GM13977 (cell line): Measurements from ENCODE around the gene WNT7A.

Source experiments
- DNase-seq: peaks from one replicate; pipeline ENCODE4 v3.0.0; 2012; ENCODE audit warnings: low spot score
- CTCF ChIP-seq: IDR thresholded peaks from 2 replicates; pipeline ENCODE4 v1.5.1; 2012; ENCODE audit warnings: mild to moderate bottlenecking, control low read depth; ENCODE audit not compliant: insufficient read depth; ENCODE audit errors: extremely low read depth, missing control alignments
- in situ Hi-C: fragments of 300-500 bp; cut with MboI; formaldehyde crosslinking; loops from one replicate; pipeline ENCODE4 v1.12.0; 2022; ENCODE audit warnings: low sequenced_read_pairs, low pct_unique_long_range_greater_than_20kb, mixed read lengths, inconsistent platforms; ENCODE audit not compliant: unreplicated experiment

The WNT7A gene

GRCh38 chr3:13768453-13768852 lies 111.4 kb downstream of the WNT7A start:
- no peak for TF ChIP-seq CTCF
- DNase-seq, result no peak
- in situ Hi-C loops, result no loop called here

- TF ChIP-seq CTCF, result no peak
- no peak for DNase-seq
- in situ Hi-C loops, result no loop called here
Measured at GRCh38 chr3:13767896-13768295, 112.0 kb downstream of the WNT7A start.

GRCh38 chr3:13767030-13767429 lies 112.8 kb downstream of the WNT7A start:
- in situ Hi-C loops, result no loop called here
- DNase-seq, result no peak
- TF ChIP-seq CTCF, result no peak
